ENCODE results near the gene FADD.

FADD gene

GRCh38 chr11:70251659-70252321 is 48.7 kb downstream of the FADD start:
- TF ChIP-seq EGR1 (IDR thresholded peaks at IDR 0.05) (no peak), YY1 (IDR thresholded peaks at IDR 0.05; ENCODE audit: low read depth) (no peak), NFIC (IDR thresholded peaks at IDR 0.05) (peak; percentile 67), TCF12 (IDR thresholded peaks at IDR 0.05; ENCODE audit: low read depth) (peak; percentile 27; the same call in 1 of the 2 replicates)

DNA sequence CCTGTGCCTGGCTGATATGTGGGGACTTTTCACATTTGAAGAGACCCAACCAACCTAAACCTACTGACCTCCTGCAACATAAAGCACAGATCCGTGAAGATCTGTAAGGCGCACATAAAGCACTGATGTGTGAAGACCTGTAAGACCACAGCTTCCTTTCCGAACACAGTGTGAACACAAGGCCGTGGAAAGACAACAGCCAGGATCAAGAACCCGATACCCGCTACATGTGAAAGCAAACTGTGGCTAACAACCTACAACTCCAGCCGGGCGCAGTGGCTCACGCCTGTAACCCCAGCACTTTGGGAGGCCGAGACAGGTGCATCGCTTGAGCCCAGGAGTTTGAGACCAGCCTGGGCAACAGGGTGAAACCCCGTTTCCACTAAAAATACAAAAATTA is 49.7 kb downstream of the FADD start:
- TF ChIP-seq EP300 (IDR thresholded peaks at IDR 0.05; ENCODE audit: borderline replicate concordance) (no peak), EGR1 (IDR thresholded peaks at IDR 0.05) (no peak), TAF1 (IDR thresholded peaks at IDR 0.05; ENCODE audit: low read depth) (no peak), RAD21 (IDR thresholded peaks at IDR 0.05; ENCODE audit: low read depth) (no peak)
- TF ChIP-seq, protein P1, sequence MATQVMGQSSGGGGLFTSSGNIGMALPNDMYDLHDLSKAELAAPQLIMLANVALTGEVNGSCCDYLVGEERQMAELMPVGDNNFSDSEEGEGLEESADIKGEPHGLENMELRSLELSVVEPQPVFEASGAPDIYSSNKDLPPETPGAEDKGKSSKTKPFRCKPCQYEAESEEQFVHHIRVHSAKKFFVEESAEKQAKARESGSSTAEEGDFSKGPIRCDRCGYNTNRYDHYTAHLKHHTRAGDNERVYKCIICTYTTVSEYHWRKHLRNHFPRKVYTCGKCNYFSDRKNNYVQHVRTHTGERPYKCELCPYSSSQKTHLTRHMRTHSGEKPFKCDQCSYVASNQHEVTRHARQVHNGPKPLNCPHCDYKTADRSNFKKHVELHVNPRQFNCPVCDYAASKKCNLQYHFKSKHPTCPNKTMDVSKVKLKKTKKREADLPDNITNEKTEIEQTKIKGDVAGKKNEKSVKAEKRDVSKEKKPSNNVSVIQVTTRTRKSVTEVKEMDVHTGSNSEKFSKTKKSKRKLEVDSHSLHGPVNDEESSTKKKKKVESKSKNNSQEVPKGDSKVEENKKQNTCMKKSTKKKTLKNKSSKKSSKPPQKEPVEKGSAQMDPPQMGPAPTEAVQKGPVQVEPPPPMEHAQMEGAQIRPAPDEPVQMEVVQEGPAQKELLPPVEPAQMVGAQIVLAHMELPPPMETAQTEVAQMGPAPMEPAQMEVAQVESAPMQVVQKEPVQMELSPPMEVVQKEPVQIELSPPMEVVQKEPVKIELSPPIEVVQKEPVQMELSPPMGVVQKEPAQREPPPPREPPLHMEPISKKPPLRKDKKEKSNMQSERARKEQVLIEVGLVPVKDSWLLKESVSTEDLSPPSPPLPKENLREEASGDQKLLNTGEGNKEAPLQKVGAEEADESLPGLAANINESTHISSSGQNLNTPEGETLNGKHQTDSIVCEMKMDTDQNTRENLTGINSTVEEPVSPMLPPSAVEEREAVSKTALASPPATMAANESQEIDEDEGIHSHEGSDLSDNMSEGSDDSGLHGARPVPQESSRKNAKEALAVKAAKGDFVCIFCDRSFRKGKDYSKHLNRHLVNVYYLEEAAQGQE (IDR thresholded peaks at IDR 0.05; ENCODE audit: low read depth), result no peak

- TF ChIP-seq ZBTB7A (IDR thresholded peaks at IDR 0.05; ENCODE audit: low read depth) (no peak), EGR1 (IDR thresholded peaks at IDR 0.05) (no peak)
Measured at GRCh38 chr11:70255477-70256116, 52.5 kb downstream of the FADD start.

All from Ishikawa (cell line).